Activated CD4-positive, CD25-positive, alpha-beta regulatory T cell (primary cell): ENCODE measurements around the gene SH3D19.
"Not testable (repeated sequence)": the region's sequence is repeated elsewhere in the genome, so short reads cannot be mapped to it uniquely, and the experiment has no call there.

Source experiments
- DNase-seq, 4 experiments: peaks; one replicate each; lab custom pipeline; 2025; lab: John Stamatoyannopoulos, UW

SH3D19 gene

DNA sequence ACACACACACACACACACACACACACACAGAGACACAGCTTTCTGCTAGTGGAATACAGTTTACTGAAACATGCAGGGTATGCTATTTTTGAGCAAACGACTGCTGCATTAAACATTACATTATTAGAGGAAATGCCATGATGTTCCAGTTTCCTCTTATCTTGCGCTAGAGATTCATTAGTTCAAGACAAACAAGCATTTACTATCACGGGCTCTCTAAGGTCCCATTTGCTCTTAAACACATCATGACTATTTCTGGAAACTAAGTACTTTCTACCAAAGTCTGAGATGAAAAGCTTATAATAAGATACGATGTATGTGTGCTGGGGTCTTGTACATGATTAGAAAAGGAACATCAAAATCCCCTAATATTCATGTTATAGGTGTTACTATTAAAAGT lies 177.1 kb downstream of the SH3D19 start:
- DNase-seq, result no peak

DNA sequence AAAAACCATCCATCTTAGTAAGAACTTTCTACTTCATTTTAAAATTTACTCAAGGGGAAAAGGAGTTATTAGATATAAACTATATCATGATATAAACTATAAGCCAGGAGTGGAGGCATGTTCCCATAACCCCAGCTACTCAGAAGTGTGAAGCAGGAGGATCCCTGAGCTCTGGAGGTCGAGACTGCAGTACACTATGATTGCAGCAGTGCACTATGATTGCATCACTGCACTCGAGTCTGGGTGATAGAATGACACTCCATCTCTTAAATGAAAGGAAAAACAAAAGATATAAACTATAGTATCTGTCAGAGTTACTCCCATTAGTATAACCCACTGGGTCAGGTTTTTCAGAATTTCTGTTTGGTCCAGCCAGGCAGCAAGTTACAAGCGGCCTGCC lies 178.4 kb downstream of the SH3D19 start:
- no peak for DNase-seq

DNA sequence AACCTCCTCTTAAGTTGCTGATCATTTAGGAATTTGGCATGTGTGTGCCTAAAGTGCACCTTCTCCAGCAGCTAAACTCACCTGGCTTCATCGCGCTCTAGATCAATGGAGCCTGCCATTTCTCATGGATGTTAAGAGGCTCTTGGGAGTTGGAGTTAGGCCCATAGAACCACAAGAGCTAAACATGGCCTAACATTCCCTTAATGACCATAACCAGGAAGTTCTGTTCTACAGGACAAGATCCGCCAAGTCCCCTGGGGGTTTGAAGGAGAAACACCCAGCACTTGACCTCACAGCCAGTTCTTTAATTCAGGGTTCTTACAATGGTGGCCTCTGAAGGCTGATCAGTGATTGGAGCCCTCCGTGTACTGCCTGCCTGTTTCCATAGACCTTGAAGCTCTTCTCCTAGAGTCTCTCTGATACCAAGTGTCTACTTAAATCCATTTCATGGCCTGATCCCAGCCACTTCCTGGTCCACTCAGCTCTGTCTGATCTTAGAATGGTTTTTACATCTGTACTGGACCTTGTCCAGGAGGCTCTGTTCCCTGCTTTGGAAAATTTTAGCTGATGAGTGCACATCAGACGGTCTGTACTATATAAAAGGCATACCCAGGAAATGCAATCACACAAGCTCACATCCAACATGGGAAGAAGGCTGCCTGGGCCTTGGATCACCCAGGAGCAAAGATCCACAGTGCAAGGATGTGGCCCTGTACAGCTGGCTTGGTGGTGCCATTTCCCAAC lies 180.9 kb downstream of the SH3D19 start:
- DNase-seq, result no peak

DNA sequence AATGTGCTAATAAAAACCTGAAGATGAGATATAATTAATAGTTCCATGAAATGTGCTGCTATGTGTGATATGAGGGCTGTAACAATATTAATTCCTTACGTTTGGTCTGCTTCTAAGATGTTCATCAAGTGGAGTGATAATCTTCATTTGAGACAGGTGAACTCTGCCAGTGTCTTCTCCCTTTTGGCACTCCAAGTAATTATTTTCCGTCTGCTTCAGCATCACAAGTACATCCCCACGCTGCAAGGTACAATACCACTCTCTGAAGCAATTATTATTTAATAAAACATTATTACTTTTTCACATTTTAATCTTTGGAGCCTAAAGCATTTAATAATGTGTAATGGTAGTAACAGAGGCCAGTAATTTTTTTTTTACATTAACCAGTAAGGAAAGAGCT lies 181.6 kb downstream of the SH3D19 start:
- DNase-seq, result no peak

DNA sequence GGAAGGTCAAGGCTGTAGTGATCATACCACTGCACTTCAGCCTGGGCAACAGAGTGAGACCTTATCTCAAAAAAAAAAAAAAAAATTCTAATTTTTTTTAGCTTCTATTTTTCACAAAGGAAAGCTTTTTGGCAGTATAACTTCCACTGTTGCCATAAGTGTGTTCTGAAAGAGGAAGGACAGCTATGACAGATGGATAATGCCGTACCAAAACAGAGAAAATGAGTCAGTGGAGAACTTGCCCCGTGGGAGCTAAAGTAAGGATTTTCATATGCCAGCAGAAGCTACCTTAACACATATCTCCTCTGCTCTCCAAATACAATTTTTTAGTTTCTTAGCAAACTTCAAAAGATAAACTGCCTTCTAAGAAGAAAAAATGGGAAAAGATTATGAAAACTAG lies 182.2 kb downstream of the SH3D19 start:
- no peak for DNase-seq

DNA sequence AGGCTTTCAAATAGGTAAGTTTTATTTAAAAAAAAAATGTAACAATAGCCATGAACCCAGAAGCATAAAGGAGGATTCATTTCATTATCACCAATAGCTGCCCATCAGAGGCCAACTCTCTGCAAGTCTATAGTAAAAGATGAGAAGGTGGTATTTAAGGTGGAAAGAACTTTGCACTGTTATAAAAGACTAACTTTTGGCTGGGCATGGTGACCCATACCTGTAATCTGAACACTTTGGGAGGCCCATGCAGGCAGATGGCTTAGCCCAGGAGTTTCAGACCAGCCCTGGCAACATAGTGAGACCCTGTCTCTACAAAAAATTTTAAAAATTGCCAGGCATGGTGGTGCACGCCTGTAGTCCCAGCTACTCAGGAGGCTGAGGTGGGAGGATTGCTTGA lies 182.6 kb downstream of the SH3D19 start:
- DNase-seq, result no peak

DNA sequence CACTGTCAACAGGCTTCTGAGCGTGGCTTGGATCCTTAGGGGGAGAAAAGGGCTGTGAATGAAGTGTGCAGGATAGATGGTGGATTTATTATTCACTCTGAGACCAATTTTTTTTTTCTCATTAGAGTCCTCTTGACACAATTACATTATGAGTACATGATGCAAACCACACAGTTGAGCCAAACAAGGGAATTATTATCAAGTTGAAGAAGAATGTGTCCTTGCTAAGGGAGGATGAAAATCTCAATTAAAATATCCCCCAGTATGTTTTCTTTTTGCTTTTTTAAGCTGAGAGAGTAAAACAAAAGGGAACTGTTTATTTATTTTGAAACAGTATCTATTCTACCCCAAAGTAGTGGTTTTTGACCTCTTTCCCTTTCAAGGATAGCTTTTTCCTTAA lies 185.6 kb downstream of the SH3D19 start:
- DNase-seq, result no peak

DNA sequence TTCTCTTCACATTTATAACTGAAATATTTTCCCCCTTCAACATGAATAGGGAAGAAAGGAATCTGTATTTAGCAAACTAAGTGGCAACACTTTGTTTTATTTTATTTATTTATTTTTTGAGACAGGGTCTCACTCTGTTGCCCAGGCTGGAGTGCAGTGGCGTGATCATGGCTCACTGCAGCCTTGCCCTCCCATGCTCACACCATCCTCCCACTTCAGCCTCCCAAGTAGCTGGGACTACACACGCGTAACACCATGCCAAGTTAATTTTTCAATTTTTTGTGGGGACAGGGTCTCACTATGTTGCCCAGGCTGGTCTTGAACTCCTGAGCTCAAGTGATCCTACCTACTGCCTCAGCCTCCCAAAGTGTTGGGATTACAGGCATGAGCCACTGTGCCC lies 189.4 kb downstream of the SH3D19 start:
- DNase-seq, result not testable (repeated sequence)

DNA sequence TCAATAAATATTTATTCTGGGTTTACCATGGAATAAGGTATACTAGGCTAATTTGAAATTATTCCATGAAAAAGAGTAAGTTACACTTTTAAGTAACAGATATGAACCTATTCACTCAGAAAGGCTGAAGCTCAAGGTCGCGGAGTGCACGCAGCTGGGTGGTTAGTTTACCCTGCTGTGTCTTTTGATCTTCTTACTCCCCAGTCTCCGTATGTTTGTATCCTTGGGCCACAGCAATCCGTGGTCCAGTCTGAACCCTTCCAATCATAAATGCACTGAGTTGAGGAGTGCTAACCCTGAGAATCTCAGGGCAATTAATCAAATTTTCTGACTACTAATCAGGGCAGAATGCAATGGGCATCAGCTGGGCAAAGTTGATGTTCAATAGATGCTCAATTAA lies 192.1 kb downstream of the SH3D19 start:
- DNase-seq, result no peak

DNA sequence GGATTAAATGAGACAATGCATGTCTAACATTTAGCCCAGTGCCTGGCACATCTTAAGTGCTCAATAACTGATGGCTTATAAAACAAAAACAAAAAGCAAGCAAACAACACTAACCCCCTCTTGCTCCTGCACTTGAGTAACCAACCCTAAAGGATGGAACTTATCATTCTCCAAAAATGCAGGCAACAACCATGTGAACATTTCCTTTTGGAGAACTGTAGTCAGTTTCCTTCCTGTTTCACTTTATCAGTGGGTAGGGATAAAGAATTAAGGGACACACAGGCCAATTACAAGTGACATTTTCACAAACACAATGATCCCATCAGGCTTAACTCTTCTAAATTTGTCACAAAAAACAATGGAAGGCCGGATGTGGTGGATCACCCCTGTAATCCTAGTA lies 195.6 kb downstream of the SH3D19 start:
- DNase-seq, result no peak

DNA sequence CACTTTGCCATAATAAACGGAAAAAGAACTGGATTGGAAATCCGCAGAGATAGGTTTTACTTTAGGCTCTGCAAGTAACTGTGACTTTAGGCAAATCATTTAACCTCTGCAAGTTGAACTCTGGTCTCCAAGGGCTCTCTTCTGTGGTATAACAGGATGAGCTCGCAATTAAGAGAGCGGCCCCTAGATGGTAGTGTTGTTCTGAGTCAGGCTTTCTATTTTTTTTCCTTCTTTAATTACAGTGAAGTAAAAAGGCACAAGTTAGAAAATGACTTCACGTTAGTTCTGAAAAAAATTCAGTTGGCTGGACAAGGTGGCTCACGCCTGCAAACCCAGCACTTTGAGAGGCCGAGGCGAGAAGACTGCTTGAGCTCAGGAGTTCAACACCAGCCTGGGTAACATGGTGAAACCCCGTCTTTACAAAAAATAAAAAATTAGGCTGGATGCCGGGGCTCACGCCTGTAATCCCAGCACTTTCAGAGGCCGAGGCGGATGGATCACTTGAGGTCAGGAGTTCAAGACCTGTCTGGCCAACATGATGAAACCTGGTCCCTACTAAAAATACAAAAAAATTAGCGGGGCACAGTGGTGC lies 207.9 kb downstream of the SH3D19 start:
- peak in 3 of 4 experiments; percentile 5 to 12 (median 11) for DNase-seq

DNA sequence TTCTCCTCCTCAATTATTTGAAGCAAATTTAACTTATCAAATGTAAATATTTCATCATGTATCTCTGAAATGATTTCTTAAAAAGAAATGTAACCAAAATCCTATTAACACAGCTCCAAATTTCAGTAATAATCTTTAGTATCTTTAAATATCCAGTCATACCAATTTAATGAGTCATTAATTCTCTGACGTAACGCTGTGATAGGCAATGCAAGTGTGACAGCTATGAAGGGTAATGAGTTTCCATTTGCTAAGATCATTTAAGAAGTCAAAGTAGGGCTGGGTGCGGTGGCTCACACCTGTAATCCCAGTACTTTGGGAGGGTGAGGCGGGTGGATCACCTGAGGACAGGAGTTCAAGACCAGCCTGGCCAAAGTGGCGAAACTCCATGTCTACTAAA lies 210.4 kb downstream of the SH3D19 start:
- DNase-seq, result no peak

DNA sequence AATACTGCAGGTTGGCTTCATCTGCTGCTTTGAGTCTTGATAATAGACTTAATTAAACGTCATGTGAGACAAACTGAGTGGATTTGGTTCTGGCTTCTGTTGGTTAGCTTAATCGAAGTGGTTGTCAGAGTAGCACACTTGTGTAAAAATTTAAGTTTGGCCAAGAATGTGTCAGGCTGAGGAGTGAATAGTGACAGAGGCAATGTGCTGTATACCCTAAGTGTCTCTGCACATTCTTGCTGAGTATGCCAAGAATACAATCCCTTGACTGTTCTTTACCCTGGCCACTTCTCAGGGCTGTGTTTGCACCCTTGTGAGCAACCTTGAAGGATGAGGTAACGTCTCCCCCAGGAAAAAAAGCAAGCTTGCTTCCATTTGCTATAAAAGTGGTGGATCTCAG lies 211.1 kb downstream of the SH3D19 start:
- no peak for DNase-seq

DNA sequence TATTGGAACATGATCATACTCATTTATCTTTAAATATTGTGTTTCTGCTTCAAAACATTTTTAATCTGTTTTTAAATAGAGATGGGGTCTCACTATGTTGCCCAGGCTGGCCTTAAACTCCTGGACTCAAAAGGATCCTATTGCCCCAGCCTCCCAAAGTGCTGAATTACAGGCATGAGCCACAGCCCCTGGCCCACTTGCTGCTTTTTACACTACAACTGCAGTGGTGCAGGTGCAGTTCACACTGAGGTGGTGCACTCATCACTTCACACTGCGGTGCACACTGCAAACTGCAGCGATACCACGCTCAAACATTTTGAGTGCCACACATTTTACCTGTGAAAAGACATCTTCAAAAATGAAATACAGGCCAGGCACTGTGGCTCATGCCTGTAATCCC lies 215.2 kb downstream of the SH3D19 start:
- no peak for DNase-seq

DNA sequence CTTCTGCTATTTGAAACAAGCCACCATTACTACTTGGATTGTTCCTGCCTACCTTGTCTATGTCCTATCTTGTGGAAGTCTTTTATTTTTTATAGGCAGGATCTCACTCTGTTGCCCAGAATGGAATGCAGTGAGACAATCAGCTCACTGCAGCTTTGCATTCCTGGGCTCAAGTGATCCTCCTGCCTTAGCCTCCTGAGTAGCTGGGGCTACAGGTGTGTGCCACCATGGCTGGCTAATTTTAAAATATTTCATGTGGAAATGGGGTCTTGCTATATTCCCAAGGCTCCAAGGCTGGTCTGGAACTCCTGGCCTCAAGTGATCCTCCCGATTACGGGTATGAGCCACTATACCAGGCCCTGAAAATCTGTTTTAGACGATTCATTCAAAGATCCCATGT lies 218.3 kb downstream of the SH3D19 start:
- no peak for DNase-seq

DNA sequence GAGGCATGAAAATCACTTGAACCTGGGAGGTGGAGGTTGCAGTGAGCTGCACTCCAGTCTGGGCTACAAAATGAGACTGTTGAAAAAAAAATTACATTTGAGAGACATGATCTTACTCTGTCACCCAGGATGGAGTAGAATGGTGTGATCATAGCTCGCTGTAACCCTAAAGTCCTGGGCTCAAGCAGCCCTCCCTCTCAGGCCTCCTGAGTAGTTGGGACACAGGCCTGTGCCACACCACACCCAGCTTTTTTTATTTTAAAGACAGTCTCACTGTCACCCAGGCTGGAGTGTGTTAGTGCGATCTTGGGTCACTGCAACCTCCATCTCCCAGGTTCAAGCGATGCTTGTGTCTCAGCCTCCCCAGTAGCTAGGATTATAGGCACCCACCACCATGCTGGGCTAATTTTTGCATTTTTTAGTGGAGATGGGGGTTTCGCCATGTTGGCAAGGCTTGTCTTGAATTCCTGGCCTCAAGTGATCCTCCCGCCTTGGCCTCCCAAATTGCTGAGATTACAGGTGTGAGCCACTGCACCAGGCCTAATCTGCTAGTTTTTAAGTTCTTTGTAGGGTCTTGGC lies 219.9 kb downstream of the SH3D19 start:
- no peak for DNase-seq

DNA sequence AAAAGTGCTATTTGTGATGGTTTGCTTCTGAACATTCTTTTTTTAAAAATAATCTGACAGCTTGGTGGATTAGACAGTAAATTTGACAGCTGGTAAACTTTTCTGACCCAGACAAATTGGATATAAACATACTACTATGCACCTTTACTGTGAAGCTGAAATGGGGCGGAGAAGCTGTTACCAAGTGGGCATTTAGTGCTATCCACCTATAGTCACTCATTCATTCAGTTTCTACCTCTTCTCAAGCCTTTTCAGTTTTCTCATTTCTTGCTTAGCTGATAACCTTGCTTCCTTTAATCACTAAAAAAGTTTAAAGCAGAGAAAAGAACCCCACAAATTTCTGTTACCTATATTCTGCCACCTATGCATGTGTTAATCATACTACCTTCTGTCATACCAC lies 220.8 kb downstream of the SH3D19 start:
- DNase-seq, result no peak

DNA sequence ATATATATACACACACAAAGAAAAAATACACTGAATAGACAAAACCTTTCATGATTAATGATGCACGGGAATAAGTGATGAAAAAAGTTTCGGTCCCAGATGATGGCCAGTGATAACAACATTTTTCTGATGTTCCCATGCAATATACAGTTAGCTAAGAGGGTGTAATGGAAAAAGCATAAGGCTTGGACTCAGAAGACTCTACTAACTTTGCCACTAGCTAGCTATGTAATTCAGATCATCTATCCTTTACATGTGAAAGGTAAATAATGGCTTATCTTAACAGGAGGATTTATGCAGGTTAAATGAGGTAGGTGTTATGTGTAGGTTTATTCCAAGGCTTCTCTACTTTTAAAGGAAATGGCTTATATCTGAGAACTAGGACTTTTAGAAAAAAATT lies 221.6 kb downstream of the SH3D19 start:
- DNase-seq, result no peak

DNA sequence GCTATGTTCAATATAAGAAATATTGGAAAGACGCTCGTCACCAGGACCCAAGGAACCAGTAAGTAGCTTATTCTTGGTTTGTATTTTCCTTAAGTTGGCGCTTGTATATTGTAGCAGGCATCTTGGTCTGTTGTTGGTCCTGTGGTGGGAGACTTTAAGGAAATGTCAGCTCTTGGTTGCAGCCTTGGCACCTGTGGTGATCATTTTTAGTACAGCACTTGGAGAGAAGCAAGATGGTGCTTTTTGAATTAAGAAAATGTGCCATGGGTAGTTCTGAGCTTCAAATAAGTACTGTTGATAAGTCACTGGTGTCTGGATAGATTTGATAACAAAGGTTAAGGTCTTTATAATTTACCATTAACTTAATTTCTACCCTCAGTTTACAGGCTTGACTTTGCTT lies 224.9 kb downstream of the SH3D19 start:
- DNase-seq, result no peak

DNA sequence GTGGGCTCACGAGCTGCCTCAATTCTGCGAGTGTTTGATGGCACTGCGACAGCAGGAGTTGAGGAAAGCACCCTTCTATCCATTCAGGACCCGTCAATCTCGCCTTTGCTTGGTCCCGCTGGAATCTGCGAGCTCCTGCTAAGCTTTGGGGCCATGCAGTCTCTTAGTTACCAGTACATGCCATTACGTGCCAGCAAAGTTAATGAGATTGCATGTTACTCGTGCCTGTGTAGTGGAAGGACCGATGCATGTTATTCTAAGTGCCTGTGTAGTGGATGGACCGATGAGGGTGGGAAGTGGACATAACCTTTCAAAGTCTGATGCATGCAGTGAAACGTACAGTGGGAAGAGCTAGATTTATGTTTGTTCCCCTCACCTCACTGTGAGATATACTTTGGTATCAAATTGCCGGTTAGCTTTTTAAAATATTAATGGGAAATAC lies 225.4 kb downstream of the SH3D19 start:
- peak in 1 of 4 experiments; percentile 13 for DNase-seq

DNA sequence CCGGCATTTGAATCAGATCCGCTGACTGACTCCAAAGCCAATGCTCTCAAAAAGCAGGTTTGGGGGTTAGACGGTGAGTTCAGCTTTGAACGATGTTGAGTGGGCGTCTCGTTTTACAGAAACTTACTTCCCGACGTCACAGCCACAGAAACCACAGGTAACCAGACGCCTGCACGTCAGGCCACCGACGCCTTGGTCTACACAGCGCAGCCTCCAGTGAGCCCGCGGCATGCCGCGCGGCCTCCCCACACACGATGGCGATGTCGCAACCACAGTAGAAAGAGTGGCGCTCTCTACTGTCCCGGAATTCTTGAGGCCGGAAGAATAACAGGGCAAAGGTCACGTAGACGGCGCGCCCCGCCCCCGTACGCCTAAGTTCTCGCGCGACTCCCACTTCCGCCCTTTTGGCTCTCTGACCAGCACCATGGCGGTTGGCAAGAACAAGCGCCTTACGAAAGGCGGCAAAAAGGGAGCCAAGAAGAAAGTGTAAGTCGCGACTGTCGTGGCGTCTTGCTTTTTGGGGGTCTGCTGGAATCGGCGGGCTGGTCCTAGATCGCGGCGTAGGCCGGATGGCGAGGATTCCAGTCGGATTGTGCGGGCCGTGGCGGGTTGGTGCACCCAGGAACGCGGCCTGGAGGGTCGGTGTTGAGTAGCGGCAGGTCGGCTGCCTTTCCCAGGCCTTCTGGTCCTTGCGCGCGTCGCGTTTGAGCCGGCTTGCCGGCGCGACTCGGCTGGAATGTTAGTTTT lies 226.0 kb downstream of the SH3D19 start, which contains the start of gene RPS3A:
Gene RPS3A (plus strand): TSS at position 400 of the 747 bp plus-strand sequence. CDS start 25 bp downstream, at position 425.
- peak; percentile 91 to 97 (median 92) for DNase-seq

DNA sequence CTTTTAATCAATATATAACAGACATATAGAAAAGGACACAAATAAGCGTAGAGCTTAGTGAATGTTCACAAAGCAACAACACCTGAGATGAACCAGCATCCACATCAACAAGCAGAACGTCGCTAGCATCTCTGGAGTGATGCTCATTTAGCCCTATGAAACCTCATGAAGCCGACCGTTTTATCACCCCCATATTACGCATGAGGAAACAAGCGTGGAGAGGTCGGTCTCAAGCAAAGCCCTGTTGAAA lies 226.5 kb downstream of the SH3D19 start:
- no peak for DNase-seq

DNA sequence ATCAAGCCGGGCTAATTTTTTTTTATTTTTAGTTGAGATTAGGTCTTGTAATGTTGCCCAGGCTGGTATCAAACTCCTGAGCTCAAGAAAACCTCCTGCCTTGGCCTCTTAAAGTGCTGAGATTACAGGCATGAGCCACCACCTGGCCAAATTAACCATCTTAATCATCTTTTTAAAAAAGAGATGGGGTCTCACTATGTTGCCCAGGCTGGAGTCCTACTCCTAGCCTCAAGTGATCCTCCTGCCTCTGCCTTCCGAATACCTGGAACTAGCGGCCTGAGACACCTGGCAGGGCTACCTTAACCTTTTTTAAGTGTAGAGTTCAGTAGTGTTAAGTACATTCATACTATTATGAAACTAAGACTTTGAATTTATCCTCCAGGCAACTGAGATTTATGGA lies 227.6 kb downstream of the SH3D19 start:
- no peak for DNase-seq
